ENCODE data around the gene PIK3AP1.

- peak in 1 of 4 experiments; percentile 2 for TF ChIP-seq CTCF (IDR thresholded peaks at IDR 0.05)
- no peak for TF ChIP-seq POLR2A (IDR thresholded peaks at IDR 0.05)
Observed at GRCh38 chr10:96587264-96588059, 132.9 kb downstream of the PIK3AP1 start.

All from uterus (tissue), 2 donors.